GM18909 (cell line): ENCODE data around the gene C1orf21.

Source experiments
- ATAC-seq: cut with Tn5 transposase; IDR thresholded peaks from one replicate; pipeline ENCODE4 v1.9.1; 2021; ENCODE audit warnings: mild to moderate bottlenecking; ENCODE audit not compliant: unreplicated experiment, poor library complexity

Gene C1orf21

DNA sequence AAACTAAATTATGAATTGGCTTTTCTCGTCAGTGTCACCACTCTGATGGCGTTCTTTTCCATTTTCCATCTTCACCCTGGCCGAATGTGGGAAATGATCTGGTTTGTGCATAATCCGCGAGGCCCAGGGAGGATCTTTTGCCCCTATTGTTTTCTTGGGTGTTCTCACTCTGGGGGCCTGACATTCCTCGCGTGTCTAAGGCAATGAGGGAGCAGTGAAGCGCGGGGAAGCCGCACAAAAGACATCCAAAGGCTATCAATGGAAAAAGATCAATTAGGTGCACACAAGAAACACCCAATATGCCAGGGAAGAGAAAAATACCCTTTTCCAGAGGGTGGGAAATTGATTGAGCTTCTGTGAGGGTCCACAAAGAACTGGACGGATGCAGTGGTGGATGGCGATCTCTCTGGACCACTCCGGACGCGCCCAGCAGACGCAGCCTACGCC is 941 bp upstream of the C1orf21 start:
- ATAC-seq: no peak

DNA sequence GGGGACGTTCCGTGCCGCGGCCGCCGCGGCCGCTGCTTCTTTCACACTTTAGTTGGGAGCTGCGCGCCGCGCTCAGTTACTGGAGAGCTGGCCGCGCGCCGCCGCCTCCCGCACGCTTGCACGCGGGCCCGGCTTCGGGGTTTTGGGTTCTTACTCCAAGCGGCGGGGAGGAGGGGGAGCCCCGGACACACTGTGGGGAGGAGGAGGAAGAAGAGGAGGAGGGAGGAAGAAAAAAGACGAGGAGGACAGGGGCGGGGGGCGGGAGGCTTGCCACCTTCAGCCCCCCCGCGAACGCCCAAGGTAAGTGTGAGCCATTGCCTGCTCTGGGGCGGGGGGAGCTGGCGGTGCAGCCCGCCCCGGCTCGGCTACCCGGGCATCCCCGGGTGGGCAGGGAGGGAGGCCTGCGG is 243 bp downstream of the C1orf21 start:
- ATAC-seq: no peak

DNA sequence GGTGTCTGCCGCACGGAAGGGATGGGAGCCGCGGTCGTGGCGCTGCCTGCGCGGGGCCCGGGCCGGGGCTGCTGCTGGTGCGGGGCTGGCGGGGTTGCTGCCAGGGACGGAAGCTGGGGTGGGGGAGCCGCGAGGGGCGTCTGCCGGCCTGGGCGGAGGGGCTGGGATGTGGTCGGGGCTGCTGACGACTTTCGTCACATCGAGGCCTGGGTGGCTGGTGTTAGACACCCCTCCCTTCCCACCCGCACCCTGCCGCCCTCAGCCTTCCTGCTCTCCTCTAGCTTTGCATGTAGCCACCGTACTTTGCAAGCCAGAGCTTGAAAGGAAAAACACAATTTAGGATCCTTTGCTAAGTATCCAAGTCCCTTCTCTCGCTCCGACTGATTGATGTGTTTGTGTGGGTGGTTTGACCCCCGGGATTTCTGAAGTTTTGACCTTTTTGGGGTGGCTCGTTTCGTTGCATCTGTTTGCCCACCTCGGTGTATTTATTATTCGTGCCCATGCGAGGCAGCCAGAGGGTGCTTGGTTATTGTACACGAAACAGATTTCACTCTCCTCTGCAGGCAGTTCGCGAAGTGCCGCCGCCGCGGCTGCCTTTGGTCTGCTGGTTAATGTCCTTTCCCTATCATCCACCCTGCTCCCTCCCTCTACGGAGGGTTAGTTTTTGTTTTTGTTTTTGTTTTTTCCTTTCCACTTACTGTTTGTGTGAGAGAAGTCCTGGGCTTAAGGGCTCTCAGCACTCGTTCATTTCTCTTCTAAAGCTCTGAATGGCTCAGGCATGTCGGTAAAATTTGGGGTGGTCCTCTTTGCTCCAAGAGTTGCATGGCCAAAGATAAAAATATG is 868 bp downstream of the C1orf21 start:
- no peak for ATAC-seq

- no peak for ATAC-seq
Observed at GRCh38 chr1:184388319-184388889, 1.6 kb downstream of the C1orf21 start.

DNA sequence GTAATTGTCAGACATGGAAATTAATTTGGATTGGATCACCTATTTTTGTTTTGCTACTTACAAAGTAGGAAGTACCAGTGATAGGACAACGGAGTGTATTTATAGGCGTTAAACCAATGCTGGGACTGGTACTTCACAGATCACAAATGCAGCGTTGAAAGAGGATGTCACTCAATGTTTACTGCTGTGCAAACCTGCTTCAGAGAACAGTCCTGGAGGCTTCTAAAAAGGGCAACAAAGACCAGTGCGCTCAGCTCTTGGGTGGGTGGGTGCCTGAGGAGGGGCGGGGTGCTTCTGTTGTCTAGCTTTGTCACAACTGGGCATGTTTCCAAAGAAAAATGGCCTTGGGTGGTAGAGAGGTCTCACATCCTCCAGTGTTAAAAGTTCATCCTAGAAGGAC is 2.1 kb downstream of the C1orf21 start:
- no peak for ATAC-seq

DNA sequence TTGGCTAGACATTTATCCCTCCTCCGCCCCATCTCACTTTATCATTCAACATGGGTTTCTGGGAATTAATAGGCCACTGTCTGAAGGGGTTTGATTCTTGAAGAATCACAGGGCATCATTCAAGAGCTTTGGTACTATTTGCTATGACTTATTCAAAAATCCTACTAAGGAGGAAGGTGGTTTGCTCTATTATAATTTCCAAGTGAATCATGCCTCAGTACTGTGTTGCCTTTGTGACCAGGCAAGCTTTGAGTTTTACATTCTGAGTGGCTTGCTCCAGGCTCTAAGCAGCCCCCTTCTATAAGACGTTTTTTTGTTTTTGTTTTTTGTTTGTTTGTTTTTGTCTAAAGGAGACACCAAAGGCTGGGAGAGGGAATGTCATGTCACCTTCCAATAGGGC is 2.6 kb downstream of the C1orf21 start:
- no peak for ATAC-seq

GRCh38 chr1:184390889-184391288 is 4.1 kb downstream of the C1orf21 start:
- ATAC-seq: no peak

DNA sequence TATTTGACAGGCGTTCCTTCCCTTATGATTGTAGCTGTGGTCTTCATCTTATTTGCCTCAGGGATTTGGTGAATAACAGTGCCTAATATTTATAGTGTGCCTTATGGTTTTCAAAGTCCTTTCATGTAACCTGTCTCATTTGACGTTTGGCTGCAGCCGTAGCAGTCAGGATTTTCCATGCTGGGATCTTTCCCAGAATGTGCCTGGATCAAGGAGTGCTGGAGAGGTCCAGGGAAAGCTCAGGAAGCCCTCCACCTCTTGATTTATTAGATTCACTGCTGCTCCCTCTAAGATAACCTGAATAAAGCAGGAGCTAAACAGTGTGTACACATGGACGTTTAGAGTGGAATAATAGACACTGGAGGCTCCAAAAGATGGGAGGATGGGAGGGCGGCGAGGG is 5.2 kb downstream of the C1orf21 start:
- no peak for ATAC-seq

DNA sequence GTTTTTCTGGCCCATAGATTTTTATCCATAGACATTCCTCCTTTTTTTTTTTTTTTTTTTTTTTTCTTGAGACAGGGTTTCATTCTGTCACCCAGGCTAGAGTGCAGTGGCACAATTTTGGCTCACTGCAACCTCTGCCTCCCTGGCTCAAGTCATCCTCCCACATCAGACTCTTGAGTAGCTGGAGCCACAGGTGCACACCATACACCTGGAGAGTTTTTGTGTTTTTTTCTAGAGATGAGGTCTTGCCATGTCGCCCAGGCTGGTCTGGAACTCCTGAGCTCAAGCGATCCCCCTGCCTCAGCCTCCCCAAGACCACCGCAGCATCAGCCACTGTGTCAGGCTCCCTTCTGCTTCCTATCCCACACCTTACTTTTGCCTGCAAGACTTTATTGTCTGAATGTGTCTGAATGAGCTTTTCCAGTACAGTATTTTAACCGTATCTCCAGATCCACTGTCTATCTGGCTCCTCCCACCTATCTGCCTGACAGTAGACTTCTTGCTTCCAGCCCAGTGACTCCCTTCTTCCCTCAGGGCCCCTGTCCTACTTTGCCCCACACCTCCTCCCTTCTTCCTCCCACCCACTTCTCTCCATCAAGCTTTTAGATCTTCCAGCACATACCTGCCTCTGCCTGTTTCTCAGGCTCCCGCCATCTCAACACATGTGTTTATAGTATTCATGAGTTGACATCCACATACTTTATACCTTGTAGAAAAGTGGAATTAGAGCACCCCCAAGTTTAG is 6.1 kb downstream of the C1orf21 start:
- no peak for ATAC-seq

- ATAC-seq: no peak
Observed at GRCh38 chr1:184393962-184394361, 7.1 kb downstream of the C1orf21 start.

GRCh38 chr1:184395370-184395769 is 8.5 kb downstream of the C1orf21 start:
- ATAC-seq: no peak

GRCh38 chr1:184395937-184396480 is 9.2 kb downstream of the C1orf21 start:
- ATAC-seq: no peak

DNA sequence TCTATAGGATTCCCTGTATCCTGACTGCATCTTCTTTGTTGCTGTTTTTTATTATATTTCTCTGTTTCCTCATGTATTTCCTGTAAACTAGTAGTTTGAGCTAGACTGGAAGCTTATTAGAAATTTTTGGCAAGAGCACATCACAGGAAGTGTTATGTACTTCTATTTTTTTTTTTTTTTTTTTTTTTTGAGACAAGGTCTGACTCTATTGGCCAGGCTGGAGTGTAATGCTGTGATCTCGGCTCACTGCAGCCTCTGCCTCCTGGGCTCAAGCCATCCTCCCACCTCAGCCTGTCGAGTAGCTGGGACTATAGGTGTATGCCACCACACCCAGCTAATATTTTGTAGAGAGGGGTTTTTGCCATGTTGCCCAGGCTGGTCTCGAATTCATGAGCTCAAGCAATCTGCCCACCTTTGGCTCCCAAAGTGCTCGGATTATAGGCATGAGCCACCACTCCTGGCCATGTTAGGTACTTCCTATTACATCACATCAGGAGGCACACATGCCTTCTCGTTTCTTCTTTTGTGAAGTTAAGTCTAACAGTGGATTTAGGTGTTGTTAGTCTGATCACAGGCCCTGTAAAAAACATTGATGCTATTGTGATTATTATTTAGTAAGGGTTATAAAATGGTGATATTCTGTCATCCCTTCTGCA is 12.5 kb downstream of the C1orf21 start:
- ATAC-seq: no peak

GRCh38 chr1:184403961-184404726 is 17.3 kb downstream of the C1orf21 start:
- ATAC-seq: no peak

DNA sequence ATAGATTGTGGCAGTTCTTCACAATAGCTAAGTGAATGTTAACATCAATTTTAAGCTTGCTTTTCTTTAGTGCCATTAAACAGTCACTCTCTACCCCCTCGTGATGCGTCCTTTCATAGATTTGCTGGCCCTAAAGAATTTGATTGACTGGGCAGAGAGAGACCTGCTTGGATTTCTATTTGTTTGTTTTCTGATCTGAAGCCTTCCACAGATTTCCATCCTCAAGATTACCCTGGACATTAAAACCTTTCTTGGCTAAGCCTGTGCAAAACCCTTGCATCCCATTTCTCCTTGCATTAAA is 17.8 kb downstream of the C1orf21 start:
- no peak for ATAC-seq

- no peak for ATAC-seq
Observed at GRCh38 chr1:184405094-184405800, 18.4 kb downstream of the C1orf21 start.

DNA sequence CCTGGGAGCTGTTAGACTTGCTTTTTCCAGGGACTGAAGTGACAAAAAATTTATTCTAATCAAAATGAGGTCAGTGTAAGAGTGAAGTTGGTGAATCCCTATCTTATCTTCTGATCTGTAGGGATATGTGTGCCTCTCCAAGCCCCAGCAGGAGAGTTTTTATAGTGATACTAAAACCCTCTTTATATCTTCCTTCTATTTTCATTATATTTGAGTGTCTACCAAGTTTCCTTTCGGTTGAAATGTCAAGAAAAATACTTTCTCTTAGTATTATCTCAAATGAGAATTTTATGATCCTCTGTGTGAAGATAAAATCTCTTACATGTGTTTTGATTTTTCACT is 18.9 kb downstream of the C1orf21 start:
- ATAC-seq: no peak

DNA sequence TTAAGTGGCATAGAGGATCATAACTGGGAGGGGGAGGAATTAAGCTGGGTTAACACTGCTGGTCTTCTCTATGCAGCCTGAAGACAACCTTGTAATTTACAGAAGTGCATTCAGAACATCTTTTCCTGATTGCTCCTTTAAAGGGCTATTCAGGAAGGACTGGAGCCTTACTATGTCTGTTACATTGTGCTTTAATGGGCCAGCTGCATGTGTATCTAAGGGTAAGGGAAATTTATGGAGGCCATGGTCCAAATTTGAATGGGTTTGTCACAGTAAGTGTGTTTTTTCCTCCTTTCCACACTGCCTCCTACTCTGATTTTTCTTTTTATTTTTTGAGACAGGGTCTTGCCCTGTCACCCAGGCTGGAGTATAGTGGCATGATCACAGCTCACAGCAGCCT is 19.6 kb downstream of the C1orf21 start:
- ATAC-seq: no peak

- no peak for ATAC-seq
Observed at GRCh38 chr1:184407816-184408510, 21.1 kb downstream of the C1orf21 start.
